Progenitor cell of endocrine pancreas (in vitro differentiated cells): Measurements from ENCODE around the gene IRGQ. TPM values are rescaled to one million over a fixed set of nuclear protein-coding genes. Genes with fewer than 3 reads are reported as not detected.

ENCODE experiments used
- total RNA-seq: library from RNA; stranded (reverse); gene quantifications from 2 replicates; pipeline ENCODE4 v1.2.1, GENCODE V29; 2021

Gene IRGQ
- total RNA-seq, 1 donor from 2014 or later: 63.6 TPM

Other genes starting within 250 kb of the IRGQ start
- gene CD177, start 242.4 kb downstream of the IRGQ start, total RNA-seq: not detected in 2 replicates
- gene TEX101, start 181.2 kb downstream of the IRGQ start, total RNA-seq: not detected in 2 replicates
- gene LYPD3, start 130.5 kb downstream of the IRGQ start, total RNA-seq: 0.47 and 0.60 TPM in 2 replicates
- gene PHLDB3, start 91.4 kb downstream of the IRGQ start, total RNA-seq: 20.3 and 23.4 TPM in 2 replicates
- gene ETHE1, start 68.9 kb downstream of the IRGQ start, total RNA-seq: 24.4 and 28.0 TPM in 2 replicates
- gene ZNF575, start 62.9 kb downstream of the IRGQ start, total RNA-seq: 0.60 and 0.74 TPM in 2 replicates
- gene XRCC1, start 20.6 kb downstream of the IRGQ start, total RNA-seq: 69.8 and 70.7 TPM in 2 replicates
- gene PINLYP, start 20.3 kb downstream of the IRGQ start, total RNA-seq: 6.3 and 7.7 TPM in 2 replicates
- gene ZNF576, start 461 bp upstream of the IRGQ start, total RNA-seq: 15.4 and 15.5 TPM in 2 replicates
- 0.64 and 0.79 TPM in 2 replicates for gene SRRM5, start 16.0 kb upstream of the IRGQ start, total RNA-seq
- gene ZNF428, start 23.5 kb upstream of the IRGQ start, total RNA-seq: 87.5 and 88.9 TPM in 2 replicates
- gene CADM4, start 43.7 kb upstream of the IRGQ start, total RNA-seq: 60.9 and 71.6 TPM in 2 replicates
- gene PLAUR, start 74.0 kb upstream of the IRGQ start, total RNA-seq: 10.5 and 12.5 TPM in 2 replicates
- gene IRGC, start 119.9 kb upstream of the IRGQ start, total RNA-seq: not detected in 2 replicates
- gene SMG9, start 158.8 kb upstream of the IRGQ start, total RNA-seq: 74.9 and 78.9 TPM in 2 replicates
- 0.31 and 0.34 TPM in 2 replicates for gene KCNN4, start 184.8 kb upstream of the IRGQ start, total RNA-seq
- not detected in 2 replicates for gene LYPD5, start 206.3 kb upstream of the IRGQ start, total RNA-seq
- gene ZNF283, start 231.2 kb upstream of the IRGQ start, total RNA-seq: 14.6 and 17.3 TPM in 2 replicates